Measurements from ENCODE around the gene ZNF460.
"Not testable (repeated sequence)": the region's sequence is repeated elsewhere in the genome, so short reads cannot be mapped to it uniquely, and the experiment has no call there.

ZNF460 gene
- long read RNA-seq, donor 1, result 0 reads
- long read RNA-seq, donor 2, partial matches to known transcripts, result 0 of 2 reads
- long read RNA-seq, donor 2, other reads (novel, unspliced or antisense), result 0 of 2 reads
- long read RNA-seq, donor 3, partial matches to known transcripts, result 0 of 1 reads
- long read RNA-seq, donor 3, other reads (novel, unspliced or antisense), result 0 of 1 reads
- long read RNA-seq, donor 4, partial matches to known transcripts, result 0 of 1 reads
- long read RNA-seq, donor 4, other reads (novel, unspliced or antisense), result 0 of 1 reads
- long read RNA-seq, donor 5, result 0 reads
- long read RNA-seq, donor 6, result 0 reads
- long read RNA-seq, donor 7, partial matches to known transcripts, result 0 of 2 reads
- long read RNA-seq, donor 7, other reads (novel, unspliced or antisense), result 0 of 2 reads
- long read RNA-seq, donor 8, result 0 reads

- peak; percentile 93 for DNase-seq
These were observed at the start of gene ZNF460 for GRCh38 chr19:57280165-57280961. Gene ZNF460, plus strand, starts transcription at chr19:57280485. Its CDS starts 322 bp downstream, at chr19:57280807.

- DNase-seq, result no peak
These were observed 48.6 kb upstream of the ZNF460 start for GRCh38 chr19:57231686-57232085.

- DNase-seq, result no peak
These were observed 47.1 kb upstream of the ZNF460 start for GRCh38 chr19:57233207-57233606.

- DNase-seq, result peak; percentile 86
These were observed 40.3 kb upstream of the ZNF460 start for GRCh38 chr19:57239982-57240310.

GRCh38 chr19:57240311-57241090 is 39.8 kb upstream of the ZNF460 start, which contains the start of gene ZNF805:
Gene ZNF805, plus strand, starts transcription at chr19:57240632. Its CDS starts 260 bp downstream, at chr19:57240892.
- DNase-seq, result peak; percentile 92

GRCh38 chr19:57241176-57241575 is 39.1 kb upstream of the ZNF460 start:
- DNase-seq, result peak; percentile 7

GRCh38 chr19:57242821-57243220 is 37.5 kb upstream of the ZNF460 start:
- DNase-seq, result no peak

GRCh38 chr19:57244513-57244912 is 35.8 kb upstream of the ZNF460 start:
- DNase-seq, result no peak

- DNase-seq, result no peak
These were observed 35.2 kb upstream of the ZNF460 start for GRCh38 chr19:57245066-57245465.

GRCh38 chr19:57245959-57246358 is 34.3 kb upstream of the ZNF460 start:
- DNase-seq, result no peak

- no peak for DNase-seq
These were observed 31.6 kb upstream of the ZNF460 start for GRCh38 chr19:57248646-57249045.

GRCh38 chr19:57249329-57249728 is 31.0 kb upstream of the ZNF460 start:
- DNase-seq, result no peak

- DNase-seq, result not testable (repeated sequence)
These were observed 26.5 kb upstream of the ZNF460 start for GRCh38 chr19:57253767-57254166.

GRCh38 chr19:57262044-57262443 is 18.2 kb upstream of the ZNF460 start:
- no peak for DNase-seq

GRCh38 chr19:57263244-57263741 is 17.0 kb upstream of the ZNF460 start:
- no peak for DNase-seq

GRCh38 chr19:57267291-57267690 is 13.0 kb upstream of the ZNF460 start:
- no peak for DNase-seq

GRCh38 chr19:57269515-57270250 is 10.6 kb upstream of the ZNF460 start:
- DNase-seq, result no peak

- DNase-seq, result no peak
These were observed 9.0 kb upstream of the ZNF460 start for GRCh38 chr19:57271280-57271679.

- DNase-seq, result no peak
These were observed 7.3 kb upstream of the ZNF460 start for GRCh38 chr19:57273014-57273413.

GRCh38 chr19:57276430-57276829 is 3.9 kb upstream of the ZNF460 start:
- no peak for DNase-seq

GRCh38 chr19:57278481-57278880 is 1.8 kb upstream of the ZNF460 start:
- DNase-seq, result not testable (repeated sequence)
